Immature natural killer cell (primary cell): ENCODE measurements around the gene SMAD3. TPM values are rescaled to one million over a fixed set of nuclear protein-coding genes. Genes with fewer than 3 reads are reported as not detected.
"Not testable (repeated sequence)": the region's sequence is repeated elsewhere in the genome, so short reads cannot be mapped to it uniquely, and the experiment has no call there.

Source experiments
- DNase-seq, 3 donors: peaks; one replicate each; pipeline ENCODE4 v3.0.0; 2022; ENCODE audit warnings: mixed read lengths in 1 of 3
- H3K27ac Mint-ChIP-seq, 6 donors: one replicate each; pipeline ENCODE4 v1.8.0; 2020; ENCODE audit warnings: mixed read lengths in 6 of 6, mild to moderate bottlenecking in 5 of 6, inconsistent platforms in 4 of 6, moderate library complexity in 3 of 6
- H3K27me3 Mint-ChIP-seq, 3 donors: one replicate each; pipeline ENCODE4 v1.8.0; 2020 to 2021; ENCODE audit warnings: low read depth in 3 of 3, mild to moderate bottlenecking in 3 of 3, mixed read lengths in 3 of 3, moderate library complexity in 3 of 3, inconsistent platforms in 1 of 3
- H3K36me3 Mint-ChIP-seq, 3 donors: one replicate each; pipeline ENCODE4 v1.8.0; 2020; ENCODE audit warnings: mixed read lengths in 3 of 3, inconsistent platforms in 2 of 3, mild to moderate bottlenecking in 2 of 3
- H3K4me1 Mint-ChIP-seq, 2 donors: one replicate each; pipeline ENCODE4 v1.8.0; 2020; ENCODE audit warnings: inconsistent platforms in 2 of 2, mild to moderate bottlenecking in 2 of 2, mixed read lengths in 2 of 2, moderate library complexity in 1 of 2
- H3K4me3 Mint-ChIP-seq, 5 donors: one replicate each; pipeline ENCODE4 v1.8.0; 2020; ENCODE audit warnings: mild to moderate bottlenecking in 5 of 5, mixed read lengths in 5 of 5, inconsistent platforms in 3 of 5, moderate library complexity in 3 of 5
- H3K9me3 Mint-ChIP-seq, 6 donors: one replicate each; pipeline ENCODE4 v1.8.0; 2020; ENCODE audit warnings: mild to moderate bottlenecking in 6 of 6, mixed read lengths in 6 of 6, inconsistent platforms in 4 of 6, moderate library complexity in 3 of 6
- polyA plus RNA-seq, 3 donors: library from polyadenylated mRNA; unstranded; fragments of 300-500 nt; fragmentation: Illumina TruSeq; gene quantifications; one replicate each; pipeline ENCODE4 v1.2.3, GENCODE V29; 2021

Gene SMAD3
- polyA plus RNA-seq, 3 donors from 2014 or later = 8.9 to 11.9 (median 10.0) TPM

DNA sequence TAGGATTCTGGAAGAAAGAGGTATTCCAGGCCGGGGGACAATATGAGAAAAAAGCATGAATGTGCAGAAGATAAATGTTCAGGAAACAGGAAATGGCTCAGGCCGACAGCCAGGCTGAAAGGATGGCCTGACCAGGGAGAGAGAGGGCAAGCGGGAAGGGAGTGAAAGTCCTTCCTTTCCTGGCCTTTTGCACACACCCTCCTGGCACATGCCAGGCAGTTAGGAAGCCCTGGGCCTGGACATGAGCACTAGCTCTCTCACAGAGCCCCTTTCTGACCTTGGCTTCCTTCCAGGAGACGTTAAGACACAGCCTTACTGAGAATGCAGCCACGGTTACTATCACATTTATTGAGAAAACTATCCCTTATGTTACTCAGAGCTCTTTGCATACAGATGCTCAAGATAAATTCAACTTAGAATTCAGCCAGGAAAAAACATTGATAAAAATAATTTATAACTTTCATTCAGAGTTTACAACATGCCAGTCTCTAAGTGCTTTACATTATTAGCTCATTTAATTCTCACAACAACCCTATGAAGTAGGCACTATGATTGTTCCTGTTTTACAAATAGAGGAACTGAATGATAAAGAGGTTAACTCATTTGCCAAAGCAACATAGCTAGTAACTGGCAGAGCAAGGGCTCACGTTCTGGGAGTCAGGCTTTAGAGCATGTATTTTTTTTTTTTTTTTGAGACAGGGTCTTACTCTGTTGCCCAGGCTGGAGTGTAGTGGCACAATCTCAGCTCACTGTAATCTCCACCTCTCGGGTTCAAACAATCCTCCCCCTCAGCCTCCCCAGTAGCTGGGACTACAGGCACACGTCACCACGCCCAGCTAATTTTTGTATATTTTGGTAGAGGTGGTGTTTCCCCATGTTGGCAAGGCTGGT lies 39.4 kb upstream of the SMAD3 start:
- Mint-ChIP-seq H3K36me3 (no peaks in the 10 kb centered on the region), H3K27me3 (peaks cover 4 to 6% (median 4%) of the 10 kb centered on the region in 3 donors), H3K4me3 (no peak overlapping the region), H3K4me1 (no peaks in the 10 kb centered on the region), H3K9me3 (no peaks in the 10 kb centered on the region), H3K27ac (peak overlapping the region in 1 of 6 donors; percentile 65)
- DNase-seq = no peak

DNA sequence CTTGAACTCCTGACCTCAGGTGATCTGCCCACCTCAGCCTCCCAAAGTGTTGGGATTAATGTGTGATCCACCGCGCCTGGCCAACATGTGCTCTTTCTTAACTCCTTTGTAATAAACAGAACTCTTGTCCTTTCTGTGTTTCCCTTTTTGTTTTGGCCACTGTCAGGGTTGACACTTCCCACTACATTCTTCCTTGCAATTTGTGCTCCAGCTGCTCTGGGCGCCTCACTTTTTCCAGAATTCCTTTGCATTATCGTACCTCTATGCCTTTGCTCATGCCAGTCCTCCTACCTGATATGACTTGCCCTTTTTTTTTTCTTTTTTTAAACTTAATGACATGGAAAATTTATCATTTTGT lies 38.8 kb upstream of the SMAD3 start:
- Mint-ChIP-seq H3K36me3 (no peaks in the 10 kb centered on the region), H3K9me3 (no peaks in the 10 kb centered on the region), H3K27ac (no peak overlapping the region), H3K4me1 (no peaks in the 10 kb centered on the region), H3K4me3 (no peak overlapping the region), H3K27me3 (peaks cover 4 to 6% (median 4%) of the 10 kb centered on the region in 3 donors)
- DNase-seq = no peak

DNA sequence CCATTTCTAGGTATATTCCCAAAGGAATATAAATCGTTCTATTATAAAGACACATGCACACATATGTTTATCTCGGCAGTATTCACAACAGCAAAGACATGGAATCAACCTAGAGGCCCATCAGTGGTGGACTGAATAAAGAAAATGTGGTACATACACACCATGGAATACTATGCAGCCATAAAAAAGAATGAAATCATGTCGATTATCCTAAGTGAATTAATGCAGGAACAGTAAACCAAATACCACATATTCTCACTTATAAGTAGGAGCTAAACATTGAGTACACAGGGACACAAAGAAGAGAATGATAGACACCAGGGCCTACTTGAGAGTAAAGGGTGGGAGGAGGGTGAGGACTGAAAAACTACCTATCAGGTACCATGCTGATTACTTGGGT lies 37.0 kb upstream of the SMAD3 start:
- H3K4me1 Mint-ChIP-seq, H3K27me3 Mint-ChIP-seq, H3K4me3 Mint-ChIP-seq, DNase-seq, H3K27ac Mint-ChIP-seq, H3K36me3 Mint-ChIP-seq, H3K9me3 Mint-ChIP-seq: not testable (repeated sequence)

DNA sequence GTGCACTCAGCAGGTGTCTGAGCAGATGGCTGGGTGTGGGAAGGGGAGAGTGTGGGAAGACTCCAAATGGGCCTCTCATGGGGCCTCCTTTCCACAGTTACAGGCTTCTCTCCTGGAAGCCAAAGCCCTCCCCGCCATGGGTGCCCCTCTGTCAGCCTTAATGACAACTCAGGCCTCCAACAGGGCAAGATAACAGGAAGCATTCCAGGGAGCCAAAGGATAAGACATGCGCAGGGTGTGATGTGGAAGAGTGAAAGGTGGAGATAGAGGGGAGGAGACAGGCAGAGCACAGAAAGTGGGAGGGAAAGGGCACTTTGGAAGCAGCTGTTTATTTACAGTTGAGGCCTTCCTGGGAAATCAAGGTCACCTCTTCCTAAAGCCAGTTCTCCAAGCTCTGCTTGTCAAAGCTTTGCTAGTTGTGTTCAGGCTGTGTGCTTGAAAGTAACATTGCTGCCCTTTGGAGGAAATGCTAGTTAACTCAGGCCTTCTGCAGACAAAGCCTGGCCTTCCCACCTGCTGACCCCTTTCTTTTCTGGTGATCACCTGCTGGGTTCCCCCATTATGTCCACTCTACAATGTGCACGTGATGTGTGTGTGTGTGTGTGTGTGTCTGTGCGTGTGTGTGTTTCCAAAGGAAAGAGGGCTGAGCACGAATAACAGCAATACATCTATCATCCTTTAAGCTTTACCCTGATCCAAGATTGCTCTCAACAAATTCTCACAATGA lies 35.2 kb upstream of the SMAD3 start:
- Mint-ChIP-seq H3K4me3 (no peak overlapping the region), H3K27me3 (peaks cover 0 to 8% (median 4%) of the 10 kb centered on the region in 3 donors), H3K36me3 (no peaks in the 10 kb centered on the region), H3K4me1 (peaks cover 5 to 12% of the 10 kb centered on the region in 2 donors), H3K9me3 (no peaks in the 10 kb centered on the region), H3K27ac (no peak overlapping the region)
- DNase-seq = no peak

DNA sequence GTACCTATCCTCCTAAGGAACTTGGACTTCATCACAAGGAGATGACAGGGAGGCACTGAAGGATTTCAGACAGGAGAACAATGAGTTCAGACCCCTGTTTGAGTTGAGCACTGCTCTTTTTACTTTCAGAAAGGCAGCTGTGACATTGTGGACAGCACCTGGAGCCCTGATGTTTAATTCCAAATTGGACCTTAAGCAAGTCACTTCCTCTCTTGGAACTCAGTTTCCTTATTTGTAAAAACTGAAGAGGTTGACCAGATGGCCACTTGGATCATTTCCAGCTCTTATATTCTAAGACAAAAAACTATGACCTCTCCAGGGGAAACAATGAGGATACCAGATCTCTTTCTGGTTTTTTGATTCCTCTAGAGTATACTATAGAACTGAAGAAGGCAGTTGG lies 34.1 kb upstream of the SMAD3 start:
- Mint-ChIP-seq H3K4me3 (no peak overlapping the region), H3K27ac (no peak overlapping the region), H3K4me1 (peaks cover 12 to 15% of the 10 kb centered on the region in 2 donors), H3K36me3 (no peaks in the 10 kb centered on the region), H3K9me3 (no peaks in the 10 kb centered on the region), H3K27me3 (peaks cover 0 to 8% (median 4%) of the 10 kb centered on the region in 3 donors)
- DNase-seq = no peak

DNA sequence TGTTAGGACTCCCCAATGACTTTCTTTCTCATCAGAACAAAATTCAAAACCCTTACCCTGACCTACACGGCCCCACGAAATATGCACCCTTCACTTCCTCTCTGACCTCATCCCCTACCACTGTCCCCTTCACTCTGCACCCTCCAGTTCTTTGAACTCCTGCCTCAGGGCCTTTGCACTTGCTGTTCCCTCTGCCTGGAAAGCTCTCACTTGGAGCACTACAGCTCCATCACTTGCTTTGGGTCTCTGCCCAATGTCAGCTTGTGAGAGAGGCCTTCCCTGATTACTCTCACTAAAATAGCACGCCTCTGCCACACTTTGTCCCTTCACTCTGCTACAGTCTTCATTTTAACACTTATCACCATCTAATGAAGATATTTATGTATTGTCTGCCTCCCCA lies 32.8 kb upstream of the SMAD3 start:
- Mint-ChIP-seq H3K27me3 (peaks cover 0 to 8% (median 6%) of the 10 kb centered on the region in 3 donors), H3K36me3 (no peaks in the 10 kb centered on the region), H3K27ac (no peak overlapping the region), H3K4me1 (peaks cover 12 to 24% of the 10 kb centered on the region in 2 donors), H3K9me3 (no peaks in the 10 kb centered on the region), H3K4me3 (no peak overlapping the region)
- no peak for DNase-seq

DNA sequence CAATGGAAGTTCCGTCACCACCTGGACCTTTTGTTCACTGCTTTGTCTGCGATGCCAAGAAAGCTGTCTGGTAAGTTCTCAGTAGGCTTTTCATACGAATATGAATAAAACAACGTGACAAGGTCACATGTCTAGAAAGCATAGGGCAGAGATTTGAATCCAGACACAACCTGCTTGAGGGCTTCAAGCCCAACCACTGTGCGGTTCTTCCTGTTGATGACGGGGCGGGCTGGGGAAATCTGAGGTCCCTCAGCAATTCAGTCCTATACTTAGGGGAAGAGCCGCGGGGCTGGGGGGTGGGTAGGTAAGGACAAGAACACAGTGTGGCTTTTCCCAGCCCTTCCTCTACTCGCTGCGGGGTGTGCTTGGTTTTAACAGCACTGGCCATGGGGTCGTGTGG lies 32.4 kb upstream of the SMAD3 start:
- H3K36me3 Mint-ChIP-seq = no peaks in the 10 kb centered on the region
- peak overlapping the region in 1 of 6 donors; percentile 38 for H3K27ac Mint-ChIP-seq
- no peaks in the 10 kb centered on the region for H3K9me3 Mint-ChIP-seq
- H3K4me1 Mint-ChIP-seq = peaks cover 12 to 28% of the 10 kb centered on the region in 2 donors
- no peak for DNase-seq
- H3K4me3 Mint-ChIP-seq = no peak overlapping the region
- peaks cover 0 to 8% (median 6%) of the 10 kb centered on the region in 3 donors for H3K27me3 Mint-ChIP-seq

DNA sequence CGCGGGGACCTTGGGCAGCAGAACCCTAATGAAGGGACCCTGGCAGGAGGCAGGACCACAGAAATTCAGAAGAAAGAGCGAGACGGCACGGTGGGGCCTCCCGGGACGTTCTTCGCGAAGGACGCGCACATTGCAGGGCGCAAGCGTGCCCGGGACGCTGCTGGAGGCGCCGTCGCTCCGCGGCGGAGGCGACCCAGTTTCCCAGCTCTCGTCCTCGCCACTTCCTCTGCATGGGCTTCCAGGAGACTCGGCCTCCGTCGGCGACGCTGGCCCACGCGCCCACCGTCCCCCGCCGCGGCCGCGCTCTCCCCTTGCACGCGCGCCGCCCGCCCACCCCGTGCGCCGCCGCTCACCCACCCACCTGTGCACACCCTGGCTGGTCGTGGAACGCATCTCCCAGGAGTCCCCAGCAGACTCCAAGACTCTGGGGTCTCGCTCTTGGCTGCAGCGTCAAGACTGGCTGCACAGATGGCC lies 31.8 kb upstream of the SMAD3 start:
- DNase-seq = peak in 2 of 3 donors; percentile 26 to 31
- H3K4me3 Mint-ChIP-seq = peak overlapping the region; percentile 31 to 62 (median 46)
- H3K9me3 Mint-ChIP-seq = no peaks in the 10 kb centered on the region
- no peaks in the 10 kb centered on the region for H3K36me3 Mint-ChIP-seq
- H3K4me1 Mint-ChIP-seq = peaks cover 12 to 34% of the 10 kb centered on the region in 2 donors
- peaks cover 0 to 8% (median 6%) of the 10 kb centered on the region in 3 donors for H3K27me3 Mint-ChIP-seq
- H3K27ac Mint-ChIP-seq = no peak overlapping the region

DNA sequence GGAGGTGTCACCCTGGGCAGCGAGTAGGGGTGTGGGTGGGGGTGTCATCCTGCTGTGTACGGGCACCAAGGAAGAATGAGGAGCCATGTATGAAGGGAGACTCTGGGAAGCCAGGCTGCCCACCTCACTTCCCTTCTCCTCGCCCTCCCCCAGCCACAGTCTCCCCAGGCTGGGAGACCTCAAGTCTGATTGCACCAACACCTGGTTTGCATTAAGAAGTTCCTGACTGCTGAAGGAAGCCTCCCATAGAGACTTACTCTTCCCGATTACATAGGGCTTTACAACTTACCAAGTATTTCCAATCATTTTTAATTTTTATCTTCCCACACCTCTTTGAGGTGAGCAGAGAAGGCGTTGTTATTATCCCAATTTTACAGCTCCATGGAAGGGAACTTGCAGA lies 29.5 kb upstream of the SMAD3 start:
- Mint-ChIP-seq H3K36me3 (no peaks in the 10 kb centered on the region), H3K27ac (no peak overlapping the region), H3K4me3 (peak overlapping the region in 1 of 5 donors; percentile 14), H3K9me3 (no peaks in the 10 kb centered on the region), H3K4me1 (peaks cover 12 to 51% of the 10 kb centered on the region in 2 donors), H3K27me3 (peaks cover 0 to 8% (median 4%) of the 10 kb centered on the region in 3 donors)
- DNase-seq = no peak

DNA sequence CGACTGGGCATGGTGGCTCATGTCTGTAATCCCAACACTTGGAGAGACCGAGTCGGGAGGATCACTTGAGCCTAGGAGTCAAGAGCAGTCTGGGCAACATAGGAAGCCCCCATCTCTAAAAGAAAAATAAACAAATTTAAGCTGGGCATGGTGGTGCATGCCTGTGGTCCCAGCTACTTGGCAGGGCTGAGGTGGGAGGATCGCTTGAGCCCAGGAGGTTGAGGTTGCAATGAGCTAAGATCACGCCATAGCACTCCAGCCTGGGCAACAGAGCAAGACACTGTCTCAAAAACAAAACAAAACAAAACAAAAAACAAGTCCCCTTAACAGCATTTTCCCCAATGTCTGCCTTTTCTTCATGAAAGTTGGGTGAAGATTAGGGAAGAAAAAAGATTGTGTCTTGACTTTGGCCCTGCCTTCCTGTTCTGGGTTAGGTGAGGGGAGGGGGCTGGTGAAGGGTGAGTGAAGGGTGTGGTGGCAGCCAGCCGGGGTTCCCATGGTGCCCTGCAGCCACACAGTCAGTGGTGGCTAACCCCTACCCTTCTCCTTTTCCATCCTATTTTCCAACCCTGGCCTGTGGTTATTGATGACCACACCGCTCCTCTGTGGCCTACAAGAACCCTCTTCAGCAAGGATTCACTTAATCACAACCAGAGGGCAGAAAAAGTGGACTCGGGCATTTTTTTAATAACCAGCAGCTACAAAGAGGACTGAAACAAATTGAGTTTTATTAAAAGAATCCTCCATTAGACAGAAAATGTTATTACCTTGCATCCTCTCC lies 28.4 kb upstream of the SMAD3 start:
- Mint-ChIP-seq H3K4me3 (no peak overlapping the region), H3K4me1 (peaks cover 12 to 51% of the 10 kb centered on the region in 2 donors), H3K36me3 (no peaks in the 10 kb centered on the region), H3K27ac (no peak overlapping the region), H3K9me3 (no peaks in the 10 kb centered on the region), H3K27me3 (peaks cover 0 to 9% (median 8%) of the 10 kb centered on the region in 3 donors)
- DNase-seq = no peak

DNA sequence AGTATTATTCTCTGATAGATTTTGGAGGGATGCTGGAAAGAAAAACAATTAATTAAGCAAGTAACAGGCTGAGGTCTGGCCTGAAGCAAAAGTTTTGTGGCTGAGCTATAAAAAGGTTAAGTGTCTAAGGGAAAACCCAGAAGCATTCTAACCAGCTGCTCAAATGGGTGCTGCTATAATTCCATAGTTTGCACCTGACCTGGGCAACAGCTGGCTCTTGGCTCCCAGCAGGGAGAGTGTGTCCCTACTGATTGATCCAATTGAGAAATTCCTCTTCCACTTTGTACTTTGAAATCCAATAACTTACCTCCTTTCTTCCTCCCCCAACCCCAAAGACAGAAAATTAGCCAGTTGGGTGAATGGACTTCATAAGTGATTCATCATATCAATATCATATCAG lies 27.7 kb upstream of the SMAD3 start:
- no peak for DNase-seq
- peaks cover 12 to 53% of the 10 kb centered on the region in 2 donors for H3K4me1 Mint-ChIP-seq
- peaks cover 2 to 9% (median 8%) of the 10 kb centered on the region in 3 donors for H3K27me3 Mint-ChIP-seq
- H3K9me3 Mint-ChIP-seq = no peaks in the 10 kb centered on the region
- H3K36me3 Mint-ChIP-seq = no peaks in the 10 kb centered on the region
- H3K27ac Mint-ChIP-seq = peak overlapping the region in 1 of 6 donors; percentile 41
- no peak overlapping the region for H3K4me3 Mint-ChIP-seq

DNA sequence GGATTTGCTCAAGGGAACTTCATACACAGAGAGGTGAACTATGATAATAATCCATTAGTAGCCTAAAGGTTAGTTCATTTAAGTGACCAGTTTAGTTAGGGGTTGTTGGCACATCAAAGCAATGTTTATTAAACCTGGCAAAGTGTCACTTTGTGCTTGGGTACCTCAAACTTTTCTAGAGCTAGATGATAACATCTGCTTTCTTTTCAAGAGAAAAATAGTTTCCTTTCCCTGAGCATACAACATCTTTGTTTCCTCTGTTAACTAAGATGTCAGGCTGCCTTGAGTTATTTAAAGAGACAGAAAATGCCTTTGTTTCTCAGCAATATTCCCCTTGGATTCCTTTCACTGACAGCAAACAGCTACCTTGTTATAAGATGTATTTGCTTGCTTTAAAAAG lies 26.7 kb upstream of the SMAD3 start:
- Mint-ChIP-seq H3K4me3 (peak overlapping the region; percentile 55 to 67 (median 65)), H3K9me3 (no peaks in the 10 kb centered on the region), H3K27ac (peak overlapping the region; percentile 4 to 78 (median 50)), H3K36me3 (no peaks in the 10 kb centered on the region), H3K27me3 (peaks cover 2 to 9% (median 4%) of the 10 kb centered on the region in 3 donors), H3K4me1 (peaks cover 12 to 58% of the 10 kb centered on the region in 2 donors)
- no peak for DNase-seq

DNA sequence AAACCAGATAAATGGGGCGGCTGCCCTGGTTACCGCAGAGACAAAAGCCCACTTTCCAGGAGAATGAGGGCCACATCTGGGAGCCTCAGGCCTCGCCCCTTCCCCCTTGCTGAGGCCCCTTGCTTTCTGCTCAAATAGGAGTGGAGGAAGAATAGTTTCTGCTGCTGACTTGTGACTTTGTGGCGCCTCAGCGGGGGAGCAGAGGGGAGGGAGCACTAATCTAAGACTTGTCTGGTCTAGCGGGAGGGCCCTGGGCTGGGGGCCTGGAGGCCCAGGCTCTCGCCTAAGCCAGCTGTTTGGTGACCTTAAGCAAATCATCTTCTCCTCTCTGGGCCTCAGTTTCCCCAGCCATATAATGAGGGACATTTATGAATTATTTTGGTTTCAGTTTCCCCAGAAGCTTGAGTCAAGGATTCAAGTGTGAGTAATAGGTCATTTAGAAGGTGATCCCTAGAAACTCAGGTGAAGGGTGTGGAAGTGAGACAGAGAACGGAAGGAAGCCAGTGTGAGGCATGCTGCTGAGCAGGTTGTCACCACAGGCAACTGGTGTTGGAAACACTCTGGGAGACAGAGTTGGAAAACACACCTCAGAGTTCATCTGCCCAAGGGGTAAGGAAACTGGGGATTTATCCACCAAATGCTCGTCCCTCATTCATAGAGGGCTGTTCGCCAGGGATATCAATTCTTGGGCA lies 25.9 kb upstream of the SMAD3 start:
- H3K4me3 Mint-ChIP-seq = peak overlapping the region; percentile 55 to 67 (median 65)
- DNase-seq = no peak
- H3K9me3 Mint-ChIP-seq = no peaks in the 10 kb centered on the region
- H3K27me3 Mint-ChIP-seq = peaks cover 2 to 7% (median 2%) of the 10 kb centered on the region in 3 donors
- peaks cover 6 to 51% of the 10 kb centered on the region in 2 donors for H3K4me1 Mint-ChIP-seq
- H3K27ac Mint-ChIP-seq = peak overlapping the region in 5 of 6 donors; percentile 17 to 78 (median 39)
- H3K36me3 Mint-ChIP-seq = no peaks in the 10 kb centered on the region
